Stimulated activated CD4-positive, alpha-beta T cell treated with anti-CD3 and anti-CD28 coated beads, Interleukin-15, amount 100 ng/mL, for 1 hour (primary cell): ENCODE data around the gene CCDC106.

Source experiments
- DNase-seq, 2 donors: peaks; one replicate each; pipeline ENCODE4 v3.0.0-alpha.2; 2020; ENCODE audit warnings: low read depth in 1 of 2, low spot score in 1 of 2

Gene CCDC106

DNA sequence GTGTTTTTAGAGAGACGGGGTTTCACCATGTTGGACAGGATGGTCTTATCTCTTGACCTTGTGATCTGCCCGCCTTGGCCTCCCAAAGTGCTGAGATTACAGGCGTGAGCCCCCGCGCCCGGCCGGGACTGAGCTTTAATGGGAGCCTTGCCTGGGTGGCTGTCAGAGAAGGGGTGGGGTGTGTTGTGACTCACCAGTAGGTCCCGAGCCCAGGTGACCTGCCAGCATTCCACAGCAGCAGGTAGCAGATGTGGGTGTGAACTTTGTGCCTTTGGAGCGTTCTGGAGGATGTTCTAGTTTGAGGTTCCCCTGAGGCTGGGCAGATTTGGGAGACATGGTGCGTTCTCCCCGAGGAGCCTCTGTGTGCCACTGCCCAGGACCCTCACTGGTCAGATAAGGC lies 19.9 kb downstream of the CCDC106 start:
- DNase-seq, result no peak

DNA sequence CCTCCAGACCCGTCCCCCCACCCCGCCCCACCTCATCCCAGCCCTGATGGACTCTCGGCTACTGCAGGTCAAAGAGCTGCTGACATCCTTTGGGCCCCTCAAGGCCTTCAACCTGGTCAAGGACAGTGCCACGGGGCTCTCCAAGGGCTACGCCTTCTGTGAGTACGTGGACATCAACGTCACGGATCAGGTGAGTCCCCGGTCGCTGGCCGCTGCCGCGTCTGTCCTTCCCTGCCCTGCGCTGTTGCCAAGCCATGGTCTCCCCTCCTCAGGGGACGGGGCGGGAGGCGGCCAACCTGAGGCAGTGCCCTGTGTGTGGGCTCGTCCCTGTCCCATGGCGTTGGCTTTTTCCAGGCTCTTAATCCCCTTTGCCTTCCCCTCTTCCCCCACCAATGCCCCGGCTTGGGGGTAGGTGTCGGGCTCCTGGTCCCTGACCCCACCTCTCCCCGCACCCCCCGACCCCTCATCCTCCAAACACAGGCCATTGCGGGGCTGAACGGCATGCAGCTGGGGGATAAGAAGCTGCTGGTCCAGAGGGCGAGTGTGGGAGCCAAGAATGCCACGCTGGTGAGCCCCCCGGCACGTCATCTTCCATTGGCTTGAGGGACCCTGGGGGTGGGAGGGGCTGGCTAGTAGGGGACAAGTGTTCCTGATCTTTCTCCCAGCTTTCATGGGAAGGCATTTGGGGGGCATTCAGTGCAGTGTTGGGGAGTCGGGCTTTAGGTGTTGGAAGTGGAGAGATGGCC lies 20.8 kb downstream of the CCDC106 start:
- no peak for DNase-seq

- no peak for DNase-seq
These were observed 21.6 kb downstream of the CCDC106 start for GRCh38 chr19:55669418-55670279.

GRCh38 chr19:55670280-55671053 lies 22.5 kb downstream of the CCDC106 start:
- DNase-seq, result no peak

- no peak for DNase-seq
These were observed 23.0 kb downstream of the CCDC106 start for GRCh38 chr19:55671054-55671378.

DNA sequence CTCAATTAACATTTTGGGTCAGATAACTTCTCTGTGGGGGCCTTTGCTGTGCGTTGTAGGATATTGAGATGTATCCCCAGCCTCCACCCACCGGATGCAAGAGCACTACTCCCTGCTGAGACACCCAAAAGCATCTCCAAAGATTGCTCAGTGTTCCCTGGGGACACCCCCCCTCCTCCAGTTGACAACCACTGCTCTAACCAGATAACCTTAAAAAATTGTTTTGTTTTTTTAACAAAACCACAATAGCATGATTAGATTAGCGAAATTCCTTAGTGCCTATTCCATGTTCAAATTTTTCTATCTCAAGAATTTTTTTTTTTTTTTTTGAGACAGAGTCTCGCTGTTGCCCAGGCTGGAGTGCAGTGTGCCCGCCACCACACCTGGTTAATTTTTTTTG lies 24.4 kb downstream of the CCDC106 start:
- no peak for DNase-seq

- no peak for DNase-seq
These were observed 25.5 kb downstream of the CCDC106 start for GRCh38 chr19:55673465-55673864.

- no peak for DNase-seq
These were observed 25.9 kb downstream of the CCDC106 start for GRCh38 chr19:55673889-55674288.

DNA sequence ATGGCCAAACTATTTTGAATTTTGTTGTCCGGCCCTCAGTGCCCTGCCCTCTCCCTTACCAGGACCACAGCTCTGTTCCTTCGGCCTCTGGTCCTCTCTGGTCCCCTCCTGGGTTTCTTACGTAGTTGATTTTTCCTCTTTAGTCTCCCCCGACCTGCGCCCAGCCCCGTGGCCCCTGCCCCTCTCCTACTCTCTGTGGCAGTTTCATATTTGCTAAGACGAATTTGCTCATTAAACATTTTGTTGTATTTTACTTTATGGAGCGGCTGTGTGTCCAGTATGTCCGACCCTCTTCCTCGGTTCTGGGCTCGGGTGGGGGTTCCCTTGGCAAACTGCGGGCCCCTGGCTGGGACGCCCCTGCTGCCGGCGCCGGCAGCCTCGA lies 26.4 kb downstream of the CCDC106 start:
- DNase-seq, result no peak

DNA sequence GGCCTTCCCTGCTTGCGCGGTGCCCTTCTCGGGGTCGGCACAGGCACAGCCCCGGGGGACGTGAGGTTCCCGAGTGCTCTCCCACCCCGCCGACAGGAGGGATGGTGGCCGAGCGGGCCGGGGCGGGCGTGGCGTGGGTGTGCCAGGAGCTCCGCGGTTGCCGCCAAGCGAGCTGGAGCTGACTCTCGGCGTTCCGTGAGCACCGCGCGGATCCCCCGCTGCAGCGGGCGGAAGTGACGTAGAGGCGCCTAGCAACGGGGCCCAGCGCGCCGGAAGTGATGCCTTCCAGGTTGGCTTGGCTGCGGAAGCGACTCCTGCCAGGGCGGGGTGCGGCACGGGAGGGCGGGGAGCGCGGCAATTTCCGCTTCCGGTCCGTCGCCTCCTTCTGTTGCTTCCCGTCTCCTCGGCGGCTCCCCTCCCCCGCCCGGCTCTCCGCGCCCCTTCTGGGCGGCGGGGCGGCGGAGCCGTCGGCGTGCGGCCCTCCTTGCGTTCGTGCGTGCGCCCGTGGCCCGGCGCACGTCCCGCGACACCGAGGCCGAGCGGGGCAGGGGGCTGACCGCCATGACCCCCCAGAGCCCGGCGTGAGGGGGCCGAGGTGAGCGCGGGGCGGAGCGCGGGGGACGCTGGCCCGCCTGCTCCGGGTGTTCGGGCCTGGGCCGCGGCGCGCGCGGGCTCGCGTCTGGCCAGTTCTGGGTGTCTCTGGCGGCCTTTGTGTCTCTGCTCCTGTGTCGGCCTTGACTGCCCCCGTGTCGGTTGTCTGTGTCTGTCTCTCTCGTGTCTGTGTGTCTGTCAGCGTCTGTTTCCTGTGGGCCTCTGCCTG lies 27.0 kb downstream of the CCDC106 start, which contains the start of gene EPN1:
Gene EPN1 (plus strand): TSS at position 386 of the 820 bp plus-strand sequence. CDS start 3,402 bp downstream, outside the sequence.
- DNase-seq, result peak; percentile 91 to 95

GRCh38 chr19:55675661-55676354 lies 27.8 kb downstream of the CCDC106 start:
- no peak for DNase-seq

DNA sequence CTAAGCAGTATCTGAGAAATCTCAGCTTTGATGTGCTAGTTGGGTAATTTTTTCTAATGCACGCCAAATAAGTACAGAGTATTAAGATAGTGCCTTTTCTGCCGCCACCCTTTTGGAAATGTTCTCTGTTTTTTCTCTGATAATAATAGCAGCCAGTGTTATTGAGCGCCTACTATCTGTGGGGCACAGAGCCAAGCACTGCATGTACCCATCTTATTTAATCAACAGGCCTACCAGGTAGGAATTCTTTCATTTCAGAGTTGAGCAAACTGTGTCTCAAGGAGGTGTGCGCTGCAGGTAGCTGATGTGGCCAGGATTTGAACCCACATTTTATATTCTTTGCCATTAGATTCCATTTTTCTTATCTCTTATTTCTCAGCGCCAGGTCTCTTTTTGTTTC lies 28.4 kb downstream of the CCDC106 start:
- no peak for DNase-seq

GRCh38 chr19:55676889-55677505 lies 29.0 kb downstream of the CCDC106 start:
- DNase-seq, result no peak

GRCh38 chr19:55677572-55678028 lies 29.6 kb downstream of the CCDC106 start:
- DNase-seq, result no peak

GRCh38 chr19:55678121-55678671 lies 30.2 kb downstream of the CCDC106 start:
- no peak for DNase-seq

- no peak for DNase-seq
These were observed 31.6 kb downstream of the CCDC106 start for GRCh38 chr19:55679343-55680257.

DNA sequence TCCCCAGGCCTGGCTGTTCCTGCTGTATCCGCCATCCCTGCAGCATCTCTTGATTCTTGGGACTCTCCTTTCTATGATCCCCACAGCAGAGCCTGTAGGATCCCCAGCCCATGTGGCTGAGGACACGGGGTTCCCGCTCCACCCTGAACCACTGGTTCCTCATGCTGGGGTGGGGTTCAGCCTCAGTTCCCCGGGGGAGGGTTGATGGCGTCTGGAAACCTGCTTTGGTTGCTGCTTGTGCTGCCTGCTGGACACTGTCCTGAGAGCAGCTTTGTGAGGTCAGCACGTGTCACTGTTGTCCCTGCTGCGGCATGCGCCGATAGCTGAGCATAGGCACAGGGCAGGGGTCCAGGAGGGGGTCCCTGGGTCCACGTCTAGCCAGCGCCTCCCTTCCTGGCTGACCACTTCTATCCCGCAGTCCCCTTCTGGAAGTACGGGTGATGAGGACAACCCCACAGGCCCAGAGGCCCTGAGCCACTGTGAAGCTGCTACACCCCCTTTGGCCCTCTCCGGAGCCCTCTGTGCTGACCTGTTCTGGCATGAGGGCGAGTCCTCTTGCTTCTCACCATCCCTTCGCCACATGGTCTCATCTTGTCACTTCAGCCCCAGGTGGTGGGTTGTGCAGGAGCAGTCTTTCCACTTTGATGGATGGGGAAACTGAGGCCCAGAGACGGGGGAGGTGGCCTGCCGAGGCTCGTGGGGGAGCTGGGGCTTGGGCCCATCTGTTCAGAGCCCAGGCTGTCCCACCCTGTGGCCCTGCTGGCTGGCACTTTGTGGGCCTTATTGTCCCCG lies 32.5 kb downstream of the CCDC106 start:
- DNase-seq, result no peak
